ENCODE data around the gene SMAP1.

DNA sequence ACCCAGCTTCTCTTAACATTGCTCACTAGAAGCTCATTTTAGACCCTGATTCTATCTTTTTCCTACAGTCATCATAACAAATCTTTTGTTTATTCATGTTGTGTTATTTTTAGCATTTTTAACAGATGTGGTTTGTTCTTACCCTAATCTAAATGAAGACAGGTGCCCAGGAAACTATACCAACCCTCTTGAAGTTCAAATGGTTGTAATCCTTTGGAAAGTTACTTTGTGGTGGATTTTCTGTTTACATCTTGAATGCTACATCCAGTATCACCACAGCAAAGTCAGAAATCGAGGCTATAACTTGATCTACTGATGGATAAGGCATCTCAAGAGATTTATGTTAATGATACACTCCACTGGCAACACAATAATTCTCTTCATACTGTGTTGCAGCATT is 26.2 kb downstream of the SMAP1 start:
- TF ChIP-seq POLR2A (IDR thresholded peaks at IDR 0.05) = no peak
- no peak for TF ChIP-seq CTCF (IDR thresholded peaks at IDR 0.05)
- no peak for TF ChIP-seq POLR2AphosphoS5 (IDR thresholded peaks at IDR 0.05)

Measured in prostate gland (tissue), 2 donors.